Liver (tissue), 3 donors: ENCODE measurements around the gene CCR6.

Source experiments
- ATF3 ChIP-seq: IDR thresholded peaks from 2 replicates; pipeline ENCODE4 v1.6.1; 2016; ENCODE audit warnings: antibody characterized with exemption
- CTCF ChIP-seq: fragments of 150-350 bp; IDR thresholded peaks from 2 replicates; pipeline ENCODE4 v1.5.1; 2017; ENCODE audit warnings: improper control_type of control experiment, low read depth, low read length; ENCODE audit not compliant: missing input control
- GABPA ChIP-seq, 2 donors: IDR thresholded peaks in 1 of 2; conservative IDR thresholded peaks in 1 of 2; 2 replicates each; pipeline ENCODE4 v1.6.1; 2016; ENCODE audit warnings: antibody characterized with exemption in 2 of 2, mild to moderate bottlenecking in 1 of 2, moderate library complexity in 1 of 2
- HNF4G ChIP-seq: IDR thresholded peaks from 2 replicates; pipeline ENCODE4 v1.6.1; 2016; ENCODE audit warnings: antibody characterized with exemption
- MAX ChIP-seq: IDR thresholded peaks from 2 replicates; pipeline ENCODE4 v1.6.1; 2016; ENCODE audit warnings: antibody characterized with exemption
- RAD21 ChIP-seq, 2 donors: IDR thresholded peaks; 2 replicates each; pipeline ENCODE4 v1.6.1; 2016; ENCODE audit warnings: antibody characterized with exemption in 2 of 2, mild to moderate bottlenecking in 2 of 2
- REST ChIP-seq: IDR thresholded peaks from 2 replicates; pipeline ENCODE4 v1.6.1; 2016; ENCODE audit warnings: antibody characterized with exemption, mild to moderate bottlenecking
- YY1 ChIP-seq: IDR thresholded peaks from 2 replicates; pipeline ENCODE4 v1.6.1; 2016; ENCODE audit warnings: antibody characterized with exemption, mild to moderate bottlenecking
- donor health status: healthy.
- donor health status: healthy.

- TF ChIP-seq CTCF (no peak), REST (no peak), YY1 (no peak), ATF3 (no peak), RAD21 (IDR thresholded peaks at IDR 0.05) (no peak), MAX (no peak), GABPA (IDR thresholded peaks at IDR 0.05 in 1 of 2, conservative IDR thresholded peaks at IDR 0.05 in 1 of 2) (no peak), HNF4G (no peak)
Observed at GRCh38 chr6:167151648-167152047, 28.8 kb downstream of the CCR6 start.
